Stimulated activated naive B cell treated with anti-CD40 and anti-IgM and Interleukin-4, amounts not matched to agents 10 μg/mL and 1 μg/mL and 100 μg/mL, for 72 hours (primary cell): ENCODE measurements around the gene FAM32A.

Experiments used
- ATAC-seq, 2 donors: fragments of 150-1000 bp; cut with Tn5 transposase; replicated peaks; 2 replicates each; pipeline ENCODE4 v1.10.0; 2021; ENCODE audit warnings: moderate library complexity in 1 of 2
- DNase-seq: peaks from one replicate; pipeline ENCODE4 v3.0.0; 2021
- H3K27ac Mint-ChIP-seq: one replicate; pipeline ENCODE4 v1.8.0; 2022; ENCODE audit warnings: mild to moderate bottlenecking, mixed read lengths
- H3K27me3 Mint-ChIP-seq, 2 donors: one replicate each; pipeline ENCODE4 v1.8.0; 2022; ENCODE audit warnings: mixed read lengths in 2 of 2
- H3K36me3 Mint-ChIP-seq, 2 donors: one replicate each; pipeline ENCODE4 v1.8.0; 2022; ENCODE audit warnings: mixed read lengths in 2 of 2, mild to moderate bottlenecking in 1 of 2
- H3K4me1 Mint-ChIP-seq, 2 donors: one replicate each; pipeline ENCODE4 v1.8.0; 2022; ENCODE audit warnings: mixed read lengths in 2 of 2, mild to moderate bottlenecking in 1 of 2
- H3K4me3 Mint-ChIP-seq, 2 donors: one replicate each; pipeline ENCODE4 v1.8.0; 2022; ENCODE audit warnings: mild to moderate bottlenecking in 2 of 2, mixed read lengths in 2 of 2, moderate library complexity in 1 of 2
- H3K9me3 Mint-ChIP-seq, 2 donors: one replicate each; pipeline ENCODE4 v1.8.0; 2022; ENCODE audit warnings: mixed read lengths in 2 of 2, mild to moderate bottlenecking in 1 of 2

FAM32A gene

GRCh38 chr19:16213076-16213475 is 27.9 kb downstream of the FAM32A start:
- peaks cover 63 to 85% of the 10 kb centered on the region in 2 donors for H3K36me3 Mint-ChIP-seq
- H3K9me3 Mint-ChIP-seq: no peaks in the 10 kb centered on the region
- no peak overlapping the region for H3K4me3 Mint-ChIP-seq
- H3K27me3 Mint-ChIP-seq: no peaks in the 10 kb centered on the region
- DNase-seq: no peak
- no peak for ATAC-seq
- peaks cover 29 to 41% of the 10 kb centered on the region in 2 donors for H3K4me1 Mint-ChIP-seq
- no peak overlapping the region for H3K27ac Mint-ChIP-seq

GRCh38 chr19:16216744-16217670 is 31.8 kb downstream of the FAM32A start:
- peaks cover 9 to 10% of the 10 kb centered on the region in 2 donors for H3K9me3 Mint-ChIP-seq
- DNase-seq (no peak), ATAC-seq (no peak)
- no peaks in the 10 kb centered on the region for H3K27me3 Mint-ChIP-seq
- H3K4me1 Mint-ChIP-seq: peaks cover 34 to 47% of the 10 kb centered on the region in 2 donors
- H3K36me3 Mint-ChIP-seq: peaks cover 64 to 83% of the 10 kb centered on the region in 2 donors
- H3K4me3 Mint-ChIP-seq: peak overlapping the region in 1 of 2 donors; percentile 33
- H3K27ac Mint-ChIP-seq: no peak overlapping the region

GRCh38 chr19:16217716-16218451 is 32.7 kb downstream of the FAM32A start:
- H3K9me3 Mint-ChIP-seq: peaks cover 11 to 13% of the 10 kb centered on the region in 2 donors
- peaks cover 26 to 38% of the 10 kb centered on the region in 2 donors for H3K4me1 Mint-ChIP-seq
- DNase-seq (no peak), ATAC-seq (peak in 1 of 2 donors; percentile 10)
- H3K36me3 Mint-ChIP-seq: peaks cover 62 to 83% of the 10 kb centered on the region in 2 donors
- H3K4me3 Mint-ChIP-seq: no peak overlapping the region
- H3K27ac Mint-ChIP-seq: no peak overlapping the region
- H3K27me3 Mint-ChIP-seq: no peaks in the 10 kb centered on the region

- H3K4me1 Mint-ChIP-seq: peaks cover 25 to 32% of the 10 kb centered on the region in 2 donors
- peak overlapping the region; percentile 60 for H3K27ac Mint-ChIP-seq
- peak overlapping the region in 1 of 2 donors; percentile 22 for H3K4me3 Mint-ChIP-seq
- H3K9me3 Mint-ChIP-seq: peaks cover 11 to 13% of the 10 kb centered on the region in 2 donors
- peaks cover 64 to 83% of the 10 kb centered on the region in 2 donors for H3K36me3 Mint-ChIP-seq
- DNase-seq (no peak), ATAC-seq (peak; percentile 25 to 38)
- H3K27me3 Mint-ChIP-seq: no peaks in the 10 kb centered on the region
Measured at GRCh38 chr19:16218851-16219250, 33.6 kb downstream of the FAM32A start.

GRCh38 chr19:16222806-16223205 is 37.6 kb downstream of the FAM32A start:
- Mint-ChIP-seq H3K4me1 (peaks cover 15% of the 10 kb centered on the region in 2 donors), H3K27ac (peak overlapping the region; percentile 69), H3K27me3 (no peaks in the 10 kb centered on the region), H3K9me3 (peaks cover 11 to 13% of the 10 kb centered on the region in 2 donors), H3K36me3 (peaks cover 64 to 72% of the 10 kb centered on the region in 2 donors), H3K4me3 (no peak overlapping the region)
- ATAC-seq (no peak), DNase-seq (no peak)

DNA sequence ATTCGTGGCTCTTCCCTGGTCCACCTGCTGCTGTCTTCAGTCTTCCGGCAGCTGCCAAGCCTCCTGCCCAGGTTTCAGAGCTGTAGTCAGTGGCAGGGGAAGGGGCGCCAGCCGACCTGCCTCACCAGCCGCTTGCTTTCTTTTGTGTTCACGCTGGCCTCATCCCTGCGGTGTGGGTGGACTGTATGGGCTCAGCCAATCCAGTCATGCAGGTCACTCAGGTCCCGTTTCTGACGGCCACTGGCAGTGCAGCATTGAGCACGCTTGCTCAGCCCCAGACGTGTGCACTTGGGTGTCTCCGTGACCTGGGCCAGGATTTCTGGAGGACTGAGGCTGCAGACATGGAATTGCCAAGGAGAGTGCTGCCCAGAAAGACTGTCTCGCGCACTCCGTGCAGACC is 38.5 kb downstream of the FAM32A start:
- Mint-ChIP-seq H3K9me3 (peaks cover 10 to 12% of the 10 kb centered on the region in 2 donors), H3K36me3 (peaks cover 66 to 72% of the 10 kb centered on the region in 2 donors), H3K27me3 (no peaks in the 10 kb centered on the region), H3K27ac (no peak overlapping the region), H3K4me1 (peaks cover 5 to 8% of the 10 kb centered on the region in 2 donors), H3K4me3 (no peak overlapping the region)
- DNase-seq (no peak), ATAC-seq (no peak)

- Mint-ChIP-seq H3K4me1 (peaks cover 5 to 7% of the 10 kb centered on the region in 2 donors), H3K4me3 (no peak overlapping the region), H3K27me3 (no peaks in the 10 kb centered on the region), H3K9me3 (peaks cover 7 to 8% of the 10 kb centered on the region in 2 donors), H3K36me3 (peaks cover 64 to 73% of the 10 kb centered on the region in 2 donors), H3K27ac (no peak overlapping the region)
- ATAC-seq (no peak), DNase-seq (no peak)
Measured at GRCh38 chr19:16224293-16225045, 39.3 kb downstream of the FAM32A start.

GRCh38 chr19:16225279-16226183 is 40.3 kb downstream of the FAM32A start:
- peaks cover 61 to 68% of the 10 kb centered on the region in 2 donors for H3K36me3 Mint-ChIP-seq

GRCh38 chr19:16226184-16226591 is 41.0 kb downstream of the FAM32A start:
- no peak for ATAC-seq
- DNase-seq: no peak
- Mint-ChIP-seq H3K9me3 (peaks cover 1 to 4% of the 10 kb centered on the region in 2 donors), H3K4me1 (peaks cover 9 to 11% of the 10 kb centered on the region in 2 donors), H3K27ac (peak overlapping the region; percentile 65), H3K36me3 (peaks cover 59 to 65% of the 10 kb centered on the region in 2 donors), H3K4me3 (no peak overlapping the region), H3K27me3 (no peaks in the 10 kb centered on the region)

More at GRCh38 chr19:16225279-16226183, 40.3 kb downstream of the FAM32A start:
- no peak overlapping the region for H3K4me3 Mint-ChIP-seq
- no peak for ATAC-seq
- peaks cover 4 to 8% of the 10 kb centered on the region in 2 donors for H3K9me3 Mint-ChIP-seq
- DNase-seq: no peak
- peak overlapping the region; percentile 65 for H3K27ac Mint-ChIP-seq
- no peaks in the 10 kb centered on the region for H3K27me3 Mint-ChIP-seq
- peaks cover 9 to 11% of the 10 kb centered on the region in 2 donors for H3K4me1 Mint-ChIP-seq

DNA sequence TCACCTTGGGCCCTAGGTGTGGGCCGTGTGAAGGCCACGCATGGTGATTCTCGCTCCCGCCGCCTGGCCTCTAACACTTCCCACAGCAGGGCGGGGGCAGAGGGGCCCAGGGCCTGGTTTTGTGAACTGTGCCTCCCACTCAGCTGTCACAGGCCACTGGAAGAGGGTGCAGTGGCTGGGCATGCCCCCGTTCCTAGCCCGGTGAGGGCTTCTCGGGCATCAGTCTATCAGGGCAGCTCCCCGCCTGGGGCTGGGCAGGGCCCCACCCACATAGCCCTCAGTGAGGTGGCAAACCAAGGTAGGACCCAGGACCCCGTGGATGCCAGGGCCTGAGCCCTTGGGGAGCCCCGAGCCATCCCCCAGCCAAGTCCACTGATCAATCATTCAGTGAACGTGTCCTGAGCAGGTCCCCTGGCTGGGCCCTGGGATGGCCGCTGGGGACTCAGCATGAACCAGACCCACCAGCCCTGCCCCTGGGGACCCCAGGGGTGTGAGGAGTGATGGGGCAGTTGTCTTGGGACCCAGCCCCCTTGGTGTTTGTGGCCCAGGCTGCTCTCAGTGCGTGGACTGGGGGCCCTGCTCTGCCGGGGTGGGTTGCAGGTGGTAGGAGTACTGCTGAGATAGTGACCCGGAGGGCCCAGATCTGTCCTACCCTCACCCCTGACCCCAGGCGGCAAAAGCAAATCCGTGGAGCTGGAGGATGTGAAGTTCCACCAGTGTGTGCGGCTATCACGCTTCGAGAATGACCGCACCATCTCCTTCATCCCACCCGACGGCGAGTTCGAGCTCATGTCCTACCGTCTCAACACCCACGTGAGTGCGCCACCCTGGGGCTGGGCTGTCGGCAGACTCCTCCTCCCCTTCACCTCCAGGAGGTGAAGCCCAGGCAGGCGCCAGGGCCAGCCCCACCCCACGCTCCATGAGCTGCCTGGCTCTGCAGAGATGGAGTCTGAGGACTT is 41.9 kb downstream of the FAM32A start:
- ATAC-seq (no peak), DNase-seq (no peak)
- Mint-ChIP-seq H3K4me1 (peaks cover 9 to 11% of the 10 kb centered on the region in 2 donors), H3K27me3 (no peaks in the 10 kb centered on the region), H3K27ac (no peak overlapping the region), H3K36me3 (peaks cover 55 to 62% of the 10 kb centered on the region in 2 donors), H3K9me3 (peaks cover 1 to 4% of the 10 kb centered on the region in 2 donors), H3K4me3 (no peak overlapping the region)

GRCh38 chr19:16227837-16228636 is 42.8 kb downstream of the FAM32A start:
- ATAC-seq (no peak), DNase-seq (no peak)
- no peak overlapping the region for H3K4me3 Mint-ChIP-seq
- peaks cover 9 to 11% of the 10 kb centered on the region in 2 donors for H3K4me1 Mint-ChIP-seq
- H3K9me3 Mint-ChIP-seq: no peaks in the 10 kb centered on the region
- H3K27ac Mint-ChIP-seq: peak overlapping the region; percentile 20
- no peaks in the 10 kb centered on the region for H3K27me3 Mint-ChIP-seq
- peaks cover 54 to 62% of the 10 kb centered on the region in 2 donors for H3K36me3 Mint-ChIP-seq
